Omental fat pad (tissue), 4 donors: ENCODE results near the gene LHFPL6. TPM values are rescaled to one million over a fixed set of nuclear protein-coding genes. Genes with fewer than 3 reads are reported as not detected.

Experiments used
- ATAC-seq: fragments of 150-250 bp; one replicate; pipeline ENCODE4 v1.9.1; 2016; ENCODE audit warnings: mild to moderate bottlenecking, moderate library complexity; ENCODE audit not compliant: low FRiP score
- DNase-seq: peaks from one replicate; pipeline ENCODE4 v3.0.0-alpha.2; 2019; ENCODE audit warnings: low spot score
- CTCF ChIP-seq, 3 donors: fragments of 450-650 bp; IDR thresholded peaks; one replicate each; pipeline ENCODE4 v1.5.1; 2016 to 2017; ENCODE audit warnings: antibody characterized with exemption in 3 of 3, mild to moderate bottlenecking in 3 of 3, moderate library complexity in 2 of 3
- total RNA-seq, 4 donors: library from RNA; depleted of rRNA; stranded (reverse); fragments of >200 nt; gene quantifications; one replicate each; pipeline ENCODE4 v1.1.0, GENCODE V29; 2016

LHFPL6 gene
- total RNA-seq, 4 donors from 2014 or later = 66.1 to 208 (median 109) TPM

GRCh38 chr13:39397226-39397895 is 205.6 kb downstream of the LHFPL6 start:
- ATAC-seq (no peak), DNase-seq (no peak)
- TF ChIP-seq CTCF (IDR thresholded peaks at IDR 0.05) = no peak

- ATAC-seq = no peak
- TF ChIP-seq CTCF (IDR thresholded peaks at IDR 0.05) = no peak
- DNase-seq = no peak
Observed at GRCh38 chr13:39394796-39395678, 208.0 kb downstream of the LHFPL6 start.

- no peak for TF ChIP-seq CTCF (IDR thresholded peaks at IDR 0.05)
- ATAC-seq (no peak), DNase-seq (no peak)
Observed at GRCh38 chr13:39391761-39392160, 211.2 kb downstream of the LHFPL6 start.

- DNase-seq (no peak), ATAC-seq (no peak)
- no peak for TF ChIP-seq CTCF (IDR thresholded peaks at IDR 0.05)
Observed at GRCh38 chr13:39389013-39389412, 214.0 kb downstream of the LHFPL6 start.

GRCh38 chr13:39385621-39386231 is 217.3 kb downstream of the LHFPL6 start:
- DNase-seq (no peak), ATAC-seq (no peak)
- TF ChIP-seq CTCF (IDR thresholded peaks at IDR 0.05) = no peak

- DNase-seq = no peak
- ATAC-seq = no peak
- no peak for TF ChIP-seq CTCF (IDR thresholded peaks at IDR 0.05)
Observed at GRCh38 chr13:39385154-39385553, 217.8 kb downstream of the LHFPL6 start.
